Neutrophil (primary cell): ENCODE data around the gene CNOT6L.

Source experiments
- H3K27ac ChIP-seq: fragments of 200-600 bp; sonication (generic); 2 replicates; pipeline ENCODE4 v1.5.1; 2016; ENCODE audit warnings: mild to moderate bottlenecking, moderate library complexity
- H3K27me3 ChIP-seq: fragments of 200-600 bp; sonication (generic); 2 replicates; pipeline ENCODE4 v1.6.0; 2016; ENCODE audit warnings: mild to moderate bottlenecking
- H3K36me3 ChIP-seq: fragments of 200-600 bp; sonication (generic); 2 replicates; pipeline ENCODE4 v1.5.1; 2017
- H3K4me1 ChIP-seq, 2 experiments: fragments of 200-600 bp in 1 of 2; sonication (generic) in 1 of 2; 1 replicate in 1 of 2; 2 replicates in 1 of 2; pipeline versions ENCODE4 v1.5.1 to v1.6.1; 2013 to 2016; ENCODE audit warnings: low read depth in 1 of 2, low read length in 1 of 2, mild to moderate bottlenecking in 1 of 2, moderate library complexity in 1 of 2; ENCODE audit not compliant: control insufficient read depth in 1 of 2, insufficient read depth in 1 of 2
- H3K4me3 ChIP-seq, 2 experiments: fragments of 200-600 bp in 1 of 2; sonication (generic) in 1 of 2; 1 replicate in 1 of 2; 2 replicates in 1 of 2; pipeline ENCODE4 v1.5.1; 2013 to 2016; ENCODE audit warnings: low read depth in 1 of 2, low read length in 1 of 2, mild to moderate bottlenecking in 1 of 2, moderate library complexity in 1 of 2
- H3K9me3 ChIP-seq: fragments of 200-600 bp; sonication (generic); 2 replicates; pipeline ENCODE4 v1.5.1; 2016
- TF ChIP-seq, protein P1 (sequence below): fragments of 200-600 bp; sonication (generic); IDR thresholded peaks from 2 replicates; pipeline ENCODE4 v1.5.1; 2016; ENCODE audit warnings: antibody characterized with exemption

The CNOT6L gene

DNA sequence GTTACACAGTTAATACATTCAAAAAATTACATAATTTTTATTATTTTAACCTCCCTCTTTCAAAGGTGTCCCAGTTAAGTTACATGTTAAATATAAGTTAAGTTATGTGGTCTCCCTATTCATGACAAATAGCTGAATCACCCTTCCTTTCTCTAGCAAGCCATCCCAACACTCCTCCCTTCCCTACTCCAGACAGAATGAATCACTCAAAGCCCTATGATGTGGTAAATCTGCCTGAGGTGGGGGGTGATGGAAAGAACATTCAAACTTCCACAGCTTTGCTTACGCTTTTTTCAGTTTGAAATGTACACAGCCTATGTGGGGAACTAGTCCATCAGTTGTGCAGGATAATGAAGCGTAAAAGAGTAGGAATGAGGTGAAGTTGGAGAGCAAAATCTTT, 123.4 kb downstream of the CNOT6L start:
- TF ChIP-seq, protein P1, sequence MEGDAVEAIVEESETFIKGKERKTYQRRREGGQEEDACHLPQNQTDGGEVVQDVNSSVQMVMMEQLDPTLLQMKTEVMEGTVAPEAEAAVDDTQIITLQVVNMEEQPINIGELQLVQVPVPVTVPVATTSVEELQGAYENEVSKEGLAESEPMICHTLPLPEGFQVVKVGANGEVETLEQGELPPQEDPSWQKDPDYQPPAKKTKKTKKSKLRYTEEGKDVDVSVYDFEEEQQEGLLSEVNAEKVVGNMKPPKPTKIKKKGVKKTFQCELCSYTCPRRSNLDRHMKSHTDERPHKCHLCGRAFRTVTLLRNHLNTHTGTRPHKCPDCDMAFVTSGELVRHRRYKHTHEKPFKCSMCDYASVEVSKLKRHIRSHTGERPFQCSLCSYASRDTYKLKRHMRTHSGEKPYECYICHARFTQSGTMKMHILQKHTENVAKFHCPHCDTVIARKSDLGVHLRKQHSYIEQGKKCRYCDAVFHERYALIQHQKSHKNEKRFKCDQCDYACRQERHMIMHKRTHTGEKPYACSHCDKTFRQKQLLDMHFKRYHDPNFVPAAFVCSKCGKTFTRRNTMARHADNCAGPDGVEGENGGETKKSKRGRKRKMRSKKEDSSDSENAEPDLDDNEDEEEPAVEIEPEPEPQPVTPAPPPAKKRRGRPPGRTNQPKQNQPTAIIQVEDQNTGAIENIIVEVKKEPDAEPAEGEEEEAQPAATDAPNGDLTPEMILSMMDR, result no peak
- no peaks in the 10 kb centered on the region for H3K9me3 ChIP-seq
- no peaks in the 10 kb centered on the region for H3K4me1 ChIP-seq
- H3K27ac ChIP-seq, result no peak overlapping the region
- no peak overlapping the region for H3K4me3 ChIP-seq
- no peaks in the 10 kb centered on the region for H3K27me3 ChIP-seq
- H3K36me3 ChIP-seq, result no peaks in the 10 kb centered on the region

DNA sequence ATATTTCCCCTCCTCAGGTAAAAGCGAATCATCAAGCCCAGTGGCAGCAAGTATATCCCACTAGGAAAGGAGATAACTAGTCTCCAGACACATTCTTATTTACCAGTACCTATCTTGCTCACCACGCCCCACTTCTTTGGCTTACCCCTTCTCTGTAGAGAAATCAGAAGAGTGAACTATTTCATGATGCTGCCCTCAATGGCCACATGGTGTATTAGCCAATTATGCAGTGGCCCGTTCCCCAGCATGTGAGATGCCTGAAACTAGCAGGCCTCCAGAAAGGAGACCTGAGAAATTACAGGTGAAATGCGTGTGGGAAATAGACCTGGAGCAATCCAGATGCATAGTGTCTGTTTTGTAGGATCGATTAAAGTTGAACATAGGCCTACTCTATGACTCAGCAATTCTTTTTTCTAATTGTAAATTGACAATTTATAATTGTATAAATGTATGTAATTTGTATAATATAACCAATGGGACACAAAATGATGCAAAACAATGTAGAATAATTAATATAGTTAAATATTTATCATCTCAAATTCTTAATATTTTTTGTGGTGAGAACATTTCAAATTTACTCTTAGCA, 126.2 kb downstream of the CNOT6L start:
- TF ChIP-seq, protein P1, result no peak
- H3K36me3 ChIP-seq, result no peaks in the 10 kb centered on the region

DNA sequence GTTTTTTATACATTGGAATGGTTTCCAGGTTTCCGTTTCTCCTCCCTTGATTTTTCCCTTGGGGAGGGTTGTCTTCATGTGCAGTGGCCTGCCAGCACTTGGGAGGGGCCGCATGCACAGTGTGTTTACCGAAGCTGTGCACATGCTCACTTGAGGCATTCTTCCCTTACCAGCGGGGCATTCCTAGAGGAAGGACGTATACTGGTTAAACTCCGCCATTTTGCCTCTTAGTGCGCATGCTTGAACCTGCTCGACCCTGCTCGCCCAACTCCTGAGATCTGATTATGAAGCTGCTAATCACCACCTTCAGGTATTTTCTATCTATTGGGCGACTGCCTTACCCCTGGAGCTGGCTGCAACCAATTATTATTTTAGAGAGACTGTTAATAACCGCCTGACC, 137.4 kb downstream of the CNOT6L start:
- no peak overlapping the region for H3K27ac ChIP-seq
- H3K4me1 ChIP-seq, result no peaks in the 10 kb centered on the region
- TF ChIP-seq, protein P1, result no peak

More for the DNA sequence above, 126.2 kb downstream of the CNOT6L start:
- Histone ChIP-seq H3K27ac (no peak overlapping the region), H3K9me3 (no peaks in the 10 kb centered on the region), H3K27me3 (no peaks in the 10 kb centered on the region), H3K4me1 (no peaks in the 10 kb centered on the region), H3K4me3 (no peak overlapping the region)

DNA sequence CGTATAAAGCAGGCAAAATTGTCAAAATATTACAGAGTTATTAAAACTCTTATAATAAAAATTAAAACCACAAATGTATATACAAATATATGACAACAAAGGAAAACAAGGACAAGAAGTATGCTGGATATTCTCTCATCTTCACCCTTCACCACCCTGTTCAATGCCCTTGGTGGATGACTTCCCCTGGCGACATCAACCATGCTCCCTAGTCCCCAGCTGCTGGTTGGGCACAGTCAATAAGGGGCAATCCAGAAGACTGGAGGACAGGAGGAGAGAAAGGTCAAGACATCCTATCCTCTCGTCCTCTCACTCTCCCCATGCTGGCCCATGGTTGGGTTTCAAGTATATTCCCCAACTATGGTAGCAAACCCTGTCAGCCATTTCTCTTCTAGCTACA, 142.3 kb downstream of the CNOT6L start:
- no peak overlapping the region for H3K27ac ChIP-seq
- H3K4me1 ChIP-seq, result no peaks in the 10 kb centered on the region
- TF ChIP-seq, protein P1, result no peak
- H3K36me3 ChIP-seq, result no peaks in the 10 kb centered on the region
- no peaks in the 10 kb centered on the region for H3K27me3 ChIP-seq
- H3K9me3 ChIP-seq, result no peaks in the 10 kb centered on the region
- no peak overlapping the region for H3K4me3 ChIP-seq

More for the DNA sequence above, 137.4 kb downstream of the CNOT6L start:
- H3K27me3 ChIP-seq, result no peaks in the 10 kb centered on the region
- H3K9me3 ChIP-seq, result no peaks in the 10 kb centered on the region
- no peaks in the 10 kb centered on the region for H3K36me3 ChIP-seq
- no peak overlapping the region for H3K4me3 ChIP-seq

DNA sequence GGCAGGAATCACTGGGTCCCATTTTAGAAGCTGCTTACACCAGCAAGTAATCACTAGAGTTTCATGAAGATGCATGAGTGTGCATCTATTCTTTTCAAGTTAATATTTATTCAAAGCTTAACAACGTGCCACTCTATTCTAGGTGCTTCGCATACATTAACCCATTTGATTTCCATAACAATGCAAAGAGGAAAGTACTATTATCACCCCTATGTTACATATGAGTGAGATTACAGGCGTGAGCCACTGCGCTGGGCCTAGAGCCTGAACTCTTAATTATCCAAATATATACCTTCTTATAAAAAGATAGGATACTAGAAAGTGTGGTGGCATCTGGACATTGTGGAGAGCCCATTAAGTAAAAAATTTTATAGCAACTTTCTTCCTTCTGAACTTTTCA, 148.1 kb downstream of the CNOT6L start:
- TF ChIP-seq, protein P1, result no peak
- Histone ChIP-seq H3K36me3 (no peaks in the 10 kb centered on the region), H3K9me3 (no peaks in the 10 kb centered on the region), H3K27ac (no peak overlapping the region), H3K4me1 (no peaks in the 10 kb centered on the region), H3K27me3 (no peaks in the 10 kb centered on the region), H3K4me3 (no peak overlapping the region)
